ENCODE measurements around the gene TMC7. TPM values are rescaled to one million over a fixed set of nuclear protein-coding genes. Genes with fewer than 3 reads are reported as not detected.

TMC7 gene
- total RNA-seq, 1 donor from 2014 or later: 6.7 TPM

DNA sequence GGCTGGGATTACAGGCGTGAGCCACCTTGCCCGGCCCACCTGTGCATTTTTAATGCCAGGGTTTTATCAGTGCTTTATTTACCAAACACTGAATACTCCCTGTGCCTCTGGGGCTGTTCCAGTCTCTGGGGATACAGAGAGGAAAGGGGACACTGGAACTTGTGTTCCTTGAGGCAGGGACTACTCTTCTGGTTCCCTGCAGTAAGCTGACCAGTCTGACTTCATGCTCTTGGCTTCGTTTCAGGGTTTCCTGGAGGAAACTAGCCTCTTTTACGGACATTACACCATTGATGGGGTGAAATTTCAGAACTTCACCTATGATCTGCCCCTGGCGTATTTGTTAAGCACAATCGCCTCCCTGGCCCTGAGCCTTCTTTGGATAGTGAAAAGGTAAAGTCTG is 46.2 kb downstream of the TMC7 start:
- DNase-seq (ENCODE audit: low read depth): no peak
- no peak overlapping the region for H3K4me2 ChIP-seq (ENCODE audit: low read length)
- H3K27me3 ChIP-seq (ENCODE audit: insufficient read depth, low read length): no peaks in the 10 kb centered on the region
- no peaks in the 10 kb centered on the region for H3K4me1 ChIP-seq (ENCODE audit: insufficient read depth, low read length)
- H3K79me2 ChIP-seq (ENCODE audit: insufficient read depth, low read length): no peaks in the 10 kb centered on the region
- H3K27ac ChIP-seq (ENCODE audit: low read depth, low read length): no peak overlapping the region
- no peak overlapping the region for H2AFZ ChIP-seq (ENCODE audit: low read depth, low read length)
- H3K36me3 Mint-ChIP-seq (ENCODE audit: low read depth, unreplicated experiment): peaks cover 13% of the 10 kb centered on the region
- no peaks in the 10 kb centered on the region for H3K27me3 Mint-ChIP-seq (ENCODE audit: low read depth, unreplicated experiment)
- H3K4me1 Mint-ChIP-seq (ENCODE audit: low read depth, unreplicated experiment): no peaks in the 10 kb centered on the region
- H3K9ac ChIP-seq (ENCODE audit: low read length): no peak overlapping the region
- no peak overlapping the region for H3K4me3 ChIP-seq (ENCODE audit: insufficient read depth, low read depth, low read length)
- H3K36me3 ChIP-seq (ENCODE audit: insufficient read depth, low read length): no peaks in the 10 kb centered on the region
- no peak overlapping the region for H3K27ac Mint-ChIP-seq (ENCODE audit: unreplicated experiment)
- no peak overlapping the region for H3K4me3 Mint-ChIP-seq (ENCODE audit: unreplicated experiment)
- H4K20me1 ChIP-seq (ENCODE audit: insufficient read depth, low read length): no peaks in the 10 kb centered on the region
- no peak for TF ChIP-seq EZH2 (IDR thresholded peaks at IDR 0.05; ENCODE audit: insufficient read depth, low read length)
- TF ChIP-seq, protein P1, sequence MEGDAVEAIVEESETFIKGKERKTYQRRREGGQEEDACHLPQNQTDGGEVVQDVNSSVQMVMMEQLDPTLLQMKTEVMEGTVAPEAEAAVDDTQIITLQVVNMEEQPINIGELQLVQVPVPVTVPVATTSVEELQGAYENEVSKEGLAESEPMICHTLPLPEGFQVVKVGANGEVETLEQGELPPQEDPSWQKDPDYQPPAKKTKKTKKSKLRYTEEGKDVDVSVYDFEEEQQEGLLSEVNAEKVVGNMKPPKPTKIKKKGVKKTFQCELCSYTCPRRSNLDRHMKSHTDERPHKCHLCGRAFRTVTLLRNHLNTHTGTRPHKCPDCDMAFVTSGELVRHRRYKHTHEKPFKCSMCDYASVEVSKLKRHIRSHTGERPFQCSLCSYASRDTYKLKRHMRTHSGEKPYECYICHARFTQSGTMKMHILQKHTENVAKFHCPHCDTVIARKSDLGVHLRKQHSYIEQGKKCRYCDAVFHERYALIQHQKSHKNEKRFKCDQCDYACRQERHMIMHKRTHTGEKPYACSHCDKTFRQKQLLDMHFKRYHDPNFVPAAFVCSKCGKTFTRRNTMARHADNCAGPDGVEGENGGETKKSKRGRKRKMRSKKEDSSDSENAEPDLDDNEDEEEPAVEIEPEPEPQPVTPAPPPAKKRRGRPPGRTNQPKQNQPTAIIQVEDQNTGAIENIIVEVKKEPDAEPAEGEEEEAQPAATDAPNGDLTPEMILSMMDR (IDR thresholded peaks at IDR 0.05; ENCODE audit: insufficient read depth, low read depth, low read length): no peak
- H3K9me3 ChIP-seq (ENCODE audit: insufficient read depth, low read depth, low read length): no peaks in the 10 kb centered on the region
- no peak for FAIRE-seq
- H3K9me3 Mint-ChIP-seq (ENCODE audit: unreplicated experiment): peaks cover 3% of the 10 kb centered on the region

DNA sequence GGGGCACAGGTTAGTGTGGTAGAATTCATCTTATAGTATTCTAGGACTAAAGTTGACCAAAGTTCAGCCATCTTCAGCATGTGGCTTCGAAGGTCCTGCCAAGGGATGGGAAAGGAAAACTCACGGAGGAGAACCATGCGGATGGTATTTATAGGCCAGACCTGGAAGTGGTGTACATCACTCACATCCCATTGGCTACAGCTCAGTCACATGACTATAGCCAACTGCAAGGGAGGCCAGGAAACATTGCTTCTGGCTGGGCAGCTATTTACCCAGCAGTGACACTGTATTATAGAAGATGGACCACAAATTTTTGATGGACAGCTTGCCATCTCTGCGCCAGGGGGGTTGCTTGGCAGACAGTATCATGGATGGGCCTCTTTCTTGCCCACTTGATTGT is 48.0 kb downstream of the TMC7 start:
- TF ChIP-seq EZH2 (IDR thresholded peaks at IDR 0.05; ENCODE audit: insufficient read depth, low read length): no peak
- TF ChIP-seq, protein P1 (IDR thresholded peaks at IDR 0.05; ENCODE audit: insufficient read depth, low read depth, low read length): no peak
- DNase-seq (ENCODE audit: low read depth): no peak
- Mint-ChIP-seq H3K4me1 (ENCODE audit: low read depth, unreplicated experiment) (no peaks in the 10 kb centered on the region), H3K9me3 (ENCODE audit: unreplicated experiment) (peaks cover 3% of the 10 kb centered on the region), H3K4me3 (ENCODE audit: unreplicated experiment) (no peak overlapping the region), H3K36me3 (ENCODE audit: low read depth, unreplicated experiment) (peaks cover 14% of the 10 kb centered on the region), H3K27me3 (ENCODE audit: low read depth, unreplicated experiment) (no peaks in the 10 kb centered on the region), H3K27ac (ENCODE audit: unreplicated experiment) (no peak overlapping the region)
- Histone ChIP-seq H3K4me2 (ENCODE audit: low read length) (no peak overlapping the region), H2AFZ (ENCODE audit: low read depth, low read length) (no peak overlapping the region), H3K27me3 (ENCODE audit: insufficient read depth, low read length) (no peaks in the 10 kb centered on the region), H3K27ac (ENCODE audit: low read depth, low read length) (no peak overlapping the region), H3K4me1 (ENCODE audit: insufficient read depth, low read length) (no peaks in the 10 kb centered on the region), H3K36me3 (ENCODE audit: insufficient read depth, low read length) (no peaks in the 10 kb centered on the region), H4K20me1 (ENCODE audit: insufficient read depth, low read length) (no peaks in the 10 kb centered on the region), H3K9ac (ENCODE audit: low read length) (no peak overlapping the region), H3K79me2 (ENCODE audit: insufficient read depth, low read length) (no peaks in the 10 kb centered on the region), H3K9me3 (ENCODE audit: insufficient read depth, low read depth, low read length) (no peaks in the 10 kb centered on the region), H3K4me3 (ENCODE audit: insufficient read depth, low read depth, low read length) (no peak overlapping the region)
- FAIRE-seq: no peak

DNA sequence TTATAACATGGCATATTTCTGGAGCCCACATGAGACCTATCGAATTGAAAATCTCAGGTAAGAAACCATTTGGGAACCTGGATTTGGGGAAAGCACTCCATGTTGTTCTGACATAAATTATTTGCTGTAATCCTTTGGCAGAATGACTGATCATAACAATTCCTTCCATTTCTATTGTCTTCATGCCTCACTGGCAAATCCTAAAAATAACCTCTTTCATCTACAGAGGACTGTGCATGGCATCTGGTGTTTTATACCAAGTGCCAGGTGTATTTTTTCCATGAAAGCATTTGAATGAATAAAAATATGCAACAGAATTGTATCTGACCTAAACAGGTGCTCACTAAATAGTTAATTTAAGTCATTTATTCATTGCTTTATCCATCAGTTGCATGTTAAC is 50.0 kb downstream of the TMC7 start:
- H3K9me3 Mint-ChIP-seq (ENCODE audit: unreplicated experiment): peaks cover 3% of the 10 kb centered on the region
- no peak overlapping the region for H3K4me3 Mint-ChIP-seq (ENCODE audit: unreplicated experiment)
- Histone ChIP-seq H3K79me2 (ENCODE audit: insufficient read depth, low read length) (no peaks in the 10 kb centered on the region), H4K20me1 (ENCODE audit: insufficient read depth, low read length) (no peaks in the 10 kb centered on the region), H3K4me2 (ENCODE audit: low read length) (no peak overlapping the region), H3K27me3 (ENCODE audit: insufficient read depth, low read length) (no peaks in the 10 kb centered on the region), H3K9ac (ENCODE audit: low read length) (no peak overlapping the region), H3K4me3 (ENCODE audit: insufficient read depth, low read depth, low read length) (no peak overlapping the region), H3K4me1 (ENCODE audit: insufficient read depth, low read length) (no peaks in the 10 kb centered on the region), H2AFZ (ENCODE audit: low read depth, low read length) (no peak overlapping the region), H3K27ac (ENCODE audit: low read depth, low read length) (no peak overlapping the region), H3K36me3 (ENCODE audit: insufficient read depth, low read length) (no peaks in the 10 kb centered on the region), H3K9me3 (ENCODE audit: insufficient read depth, low read depth, low read length) (no peaks in the 10 kb centered on the region)
- H3K4me1 Mint-ChIP-seq (ENCODE audit: low read depth, unreplicated experiment): no peaks in the 10 kb centered on the region
- H3K27ac Mint-ChIP-seq (ENCODE audit: unreplicated experiment): no peak overlapping the region
- DNase-seq (ENCODE audit: low read depth): no peak
- no peak for FAIRE-seq
- TF ChIP-seq, protein P1 (IDR thresholded peaks at IDR 0.05; ENCODE audit: insufficient read depth, low read depth, low read length): no peak
- TF ChIP-seq EZH2 (IDR thresholded peaks at IDR 0.05; ENCODE audit: insufficient read depth, low read length): no peak
- peaks cover 15% of the 10 kb centered on the region for H3K36me3 Mint-ChIP-seq (ENCODE audit: low read depth, unreplicated experiment)
- no peaks in the 10 kb centered on the region for H3K27me3 Mint-ChIP-seq (ENCODE audit: low read depth, unreplicated experiment)
